WTC11 (cell line): ENCODE data around the gene SRR. TPM values are rescaled to one million over a fixed set of nuclear protein-coding genes. Genes with fewer than 3 reads are reported as not detected.

Experiments used
- ATAC-seq: fragments of 200-7000 bp; cut with Tn5 transposase; 2 replicates; pipeline ENCODE4 v1.10.0; 2021; ENCODE audit warnings: mild to moderate bottlenecking, moderate library complexity
- CTCF ChIA-PET: fragments of 300-600 bp; sonication (Branson Sonifier 250); formaldehyde crosslinking; loops from one replicate; lab custom pipeline; 2021; ENCODE audit warnings: antibody characterized with exemption; lab: Charles Lee
- POLR2A ChIA-PET: fragments of 350-600 bp; sonication (Branson Sonifier 250); formaldehyde crosslinking; loops from one replicate; lab custom pipeline; 2021; ENCODE audit warnings: antibody characterized with exemption; lab: Charles Lee
- DNase-seq: peaks from one replicate; pipeline ENCODE4 v3.0.0; 2021; ENCODE audit warnings: low spot score
- H3K27ac Mint-ChIP-seq: 2 replicates; pipeline ENCODE4 v1.8.0; 2021; ENCODE audit warnings: mixed read lengths
- H3K27me3 Mint-ChIP-seq: 2 replicates; pipeline ENCODE4 v1.8.0; 2021; ENCODE audit warnings: low read depth, mild to moderate bottlenecking, moderate library complexity, mixed read lengths
- H3K36me3 Mint-ChIP-seq: 2 replicates; pipeline ENCODE4 v1.8.0; 2021; ENCODE audit warnings: mixed read lengths
- H3K4me1 Mint-ChIP-seq: 2 replicates; pipeline ENCODE4 v1.8.0; 2022; ENCODE audit warnings: mixed read lengths
- H3K4me3 Mint-ChIP-seq: 2 replicates; pipeline ENCODE4 v1.8.0; 2021; ENCODE audit warnings: mild to moderate bottlenecking, moderate library complexity, mixed read lengths
- H3K9me3 Mint-ChIP-seq: 2 replicates; pipeline ENCODE4 v1.8.0; 2021; ENCODE audit warnings: mixed read lengths
- CBFB ChIP-seq: sonication (generic); formaldehyde crosslinking; IDR thresholded peaks from 2 replicates; pipeline ENCODE4 v1.8.1; 2022; ENCODE audit warnings: mild to moderate bottlenecking, low read depth, missing genetic modification reagents
- CREM ChIP-seq: sonication (generic); formaldehyde crosslinking; IDR thresholded peaks from 2 replicates; pipeline ENCODE4 v1.8.1; 2022; ENCODE audit warnings: mild to moderate bottlenecking, missing genetic modification reagents, moderate library complexity
- CTCF ChIP-seq: fragments of 200-600 bp; IDR thresholded peaks from 2 replicates; pipeline ENCODE4 v1.8.0; 2022; ENCODE audit warnings: antibody characterized with exemption
- ELF4 ChIP-seq: sonication (generic); formaldehyde crosslinking; IDR thresholded peaks from 2 replicates; pipeline ENCODE4 v1.8.1; 2022; ENCODE audit warnings: low read depth, mild to moderate bottlenecking, moderate library complexity, missing genetic modification reagents
- ETV6 ChIP-seq: sonication (generic); formaldehyde crosslinking; IDR thresholded peaks from 2 replicates; pipeline ENCODE4 v1.8.1; 2022; ENCODE audit warnings: mild to moderate bottlenecking, missing genetic modification reagents
- FOXK1 ChIP-seq: sonication (generic); formaldehyde crosslinking; IDR thresholded peaks from 2 replicates; pipeline ENCODE4 v1.8.0; 2022; ENCODE audit warnings: mild to moderate bottlenecking, moderate library complexity, missing genetic modification reagents
- GABPB1 ChIP-seq: sonication (generic); formaldehyde crosslinking; IDR thresholded peaks from 2 replicates; pipeline ENCODE4 v1.8.1; 2023; ENCODE audit warnings: mild to moderate bottlenecking, missing genetic modification reagents
- GTF2I ChIP-seq: fragments of 250-450 bp; sonication (Bioruptor Pico); conservative IDR thresholded peaks from 2 replicates; pipeline ENCODE4 v1.4.0; 2021; ENCODE audit warnings: mild to moderate bottlenecking
- HMGA2 ChIP-seq: fragments of 250-450 bp; sonication (Bioruptor Pico); IDR thresholded peaks from 2 replicates; pipeline ENCODE4 v1.4.0; 2021; ENCODE audit warnings: mild to moderate bottlenecking, moderate library complexity
- IRF1 ChIP-seq: sonication (generic); formaldehyde crosslinking; IDR thresholded peaks from 2 replicates; pipeline ENCODE4 v1.8.0; 2023; ENCODE audit warnings: missing genetic modification reagents
- IRF2 ChIP-seq: sonication (generic); formaldehyde crosslinking; IDR thresholded peaks from 2 replicates; pipeline ENCODE4 v1.8.0; 2022; ENCODE audit warnings: low read depth, missing genetic modification reagents, borderline replicate concordance
- JUN ChIP-seq: sonication (generic); formaldehyde crosslinking; IDR thresholded peaks from 2 replicates; pipeline ENCODE4 v1.8.0; 2023; ENCODE audit warnings: mild to moderate bottlenecking, missing genetic modification reagents
- NFYB ChIP-seq: sonication (generic); formaldehyde crosslinking; conservative IDR thresholded peaks from 2 replicates; pipeline ENCODE4 v1.8.0; 2022; ENCODE audit warnings: low read depth, missing genetic modification reagents
- RORB ChIP-seq: fragments of 250-450 bp; sonication (Bioruptor Pico); IDR thresholded peaks from 2 replicates; pipeline ENCODE4 v1.9.0; 2021; ENCODE audit warnings: mild to moderate bottlenecking
- STAT6 ChIP-seq: sonication (generic); formaldehyde crosslinking; conservative IDR thresholded peaks from 2 replicates; pipeline ENCODE4 v1.8.1; 2023; ENCODE audit warnings: mild to moderate bottlenecking, low read depth, missing genetic modification reagents, moderate library complexity
- TEAD4 ChIP-seq: sonication (generic); formaldehyde crosslinking; IDR thresholded peaks from 2 replicates; pipeline ENCODE4 v1.8.0; 2022; ENCODE audit warnings: mild to moderate bottlenecking, missing genetic modification reagents
- TP53 ChIP-seq: sonication (generic); formaldehyde crosslinking; IDR thresholded peaks from 2 replicates; pipeline ENCODE4 v1.8.1; 2023; ENCODE audit warnings: mild to moderate bottlenecking, missing genetic modification reagents
- ZBTB21 ChIP-seq: sonication (generic); formaldehyde crosslinking; IDR thresholded peaks from 2 replicates; pipeline ENCODE4 v1.8.1; 2023; ENCODE audit warnings: mild to moderate bottlenecking, missing genetic modification reagents, borderline replicate concordance
- ZBTB43 ChIP-seq: sonication (generic); formaldehyde crosslinking; IDR thresholded peaks from 2 replicates; pipeline ENCODE4 v1.8.1; 2023; ENCODE audit warnings: mild to moderate bottlenecking, missing genetic modification reagents
- ZNF416 ChIP-seq: fragments of 250-450 bp; sonication (Bioruptor Pico); IDR thresholded peaks from 2 replicates; pipeline ENCODE4 v1.9.0; 2021; ENCODE audit warnings: mild to moderate bottlenecking, inconsistent platforms
- ZSCAN18 ChIP-seq: fragments of 250-450 bp; sonication (Bioruptor Pico); IDR thresholded peaks from 2 replicates; pipeline ENCODE4 v2.1.2; 2022; ENCODE audit warnings: mild to moderate bottlenecking, moderate library complexity
- total RNA-seq: library from RNA; stranded (reverse); gene quantifications from 3 replicates; pipeline ENCODE4 v1.2.3, GENCODE V29; 2021
- TF ChIP-seq, protein P1 (sequence below): sonication (generic); formaldehyde crosslinking; IDR thresholded peaks from 2 replicates; pipeline ENCODE4 v1.8.1; 2023; ENCODE audit warnings: mild to moderate bottlenecking, missing genetic modification reagents, moderate library complexity

The SRR gene
- total RNA-seq, 1 experiment from 2014 or later = 5.1 TPM

- H3K36me3 Mint-ChIP-seq = peaks cover 10% of the 10 kb centered on the region; the same call in 1 of the 2 replicates
- H3K27me3 Mint-ChIP-seq = no peaks in the 10 kb centered on the region
- TF ChIP-seq ZNF416 (CRISPR knock-in tag) = no peak
- TF ChIP-seq HMGA2 (CRISPR knock-in tag) = no peak
- TF ChIP-seq TEAD4 = no peak
- TF ChIP-seq ZSCAN18 (CRISPR knock-in tag) = no peak
- TF ChIP-seq, protein P1, sequence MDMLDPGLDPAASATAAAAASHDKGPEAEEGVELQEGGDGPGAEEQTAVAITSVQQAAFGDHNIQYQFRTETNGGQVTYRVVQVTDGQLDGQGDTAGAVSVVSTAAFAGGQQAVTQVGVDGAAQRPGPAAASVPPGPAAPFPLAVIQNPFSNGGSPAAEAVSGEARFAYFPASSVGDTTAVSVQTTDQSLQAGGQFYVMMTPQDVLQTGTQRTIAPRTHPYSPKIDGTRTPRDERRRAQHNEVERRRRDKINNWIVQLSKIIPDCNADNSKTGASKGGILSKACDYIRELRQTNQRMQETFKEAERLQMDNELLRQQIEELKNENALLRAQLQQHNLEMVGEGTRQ (CRISPR knock-in tag) = no peak
- TF ChIP-seq CREM = no peak
- no peak for TF ChIP-seq RORB (CRISPR knock-in tag)
- no peak for TF ChIP-seq STAT6
- no peak for TF ChIP-seq CTCF
- TF ChIP-seq ZBTB21 (CRISPR knock-in tag) = no peak
- no peak for TF ChIP-seq IRF2 (CRISPR knock-in tag)
- H3K9me3 Mint-ChIP-seq = no peaks in the 10 kb centered on the region
- peak overlapping the region; percentile 16; the same call in 1 of the 2 replicates for H3K27ac Mint-ChIP-seq
- ATAC-seq (no peak), DNase-seq (no peak)
- H3K4me1 Mint-ChIP-seq = no peaks in the 10 kb centered on the region
- no peak overlapping the region for H3K4me3 Mint-ChIP-seq
- ChIA-PET CTCF (interaction anchor here (1.0 to 2.3 kb wide), 2 partner anchors 15 to 208 kb away, joined by 3 to 6 read pairs; no protein-coding TSS in a partner anchor), POLR2A (no interaction called here)
Measured at GRCh38 chr17:2266045-2266864, 37.5 kb upstream of the SRR start.

DNA sequence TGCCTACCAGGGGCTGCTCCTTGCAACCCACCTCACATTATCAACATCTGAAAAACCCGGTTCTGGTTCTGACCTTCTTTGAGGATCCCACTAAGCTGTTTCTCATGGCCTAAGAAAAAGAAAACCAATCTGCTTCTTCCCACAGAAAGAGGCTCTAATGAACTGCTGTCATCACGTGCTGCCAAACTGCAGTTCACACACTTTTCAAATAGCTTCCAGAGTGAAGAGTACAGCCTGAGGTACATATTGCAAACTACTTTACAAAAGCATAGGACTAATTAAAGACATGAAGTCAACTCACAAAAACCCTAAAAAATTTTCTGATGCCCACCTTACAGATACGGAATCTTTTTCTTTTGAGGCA lies 36.9 kb upstream of the SRR start:
- ChIA-PET CTCF (interaction anchor here (1.0 kb wide), 1 partner anchor 14 kb away, joined by 3 read pairs; no protein-coding TSS in a partner anchor), POLR2A (no interaction called here)
- Mint-ChIP-seq H3K4me1 (no peaks in the 10 kb centered on the region), H3K36me3 (peaks cover 7% of the 10 kb centered on the region; the same call in 1 of the 2 replicates), H3K4me3 (no peak overlapping the region), H3K9me3 (no peaks in the 10 kb centered on the region), H3K27ac (peak overlapping the region; percentile 16; the same call in 1 of the 2 replicates), H3K27me3 (no peaks in the 10 kb centered on the region)
- TF ChIP-seq HMGA2 (CRISPR knock-in tag) (no peak), GABPB1 (CRISPR knock-in tag) (no peak), TP53 (no peak), FOXK1 (no peak), CBFB (CRISPR knock-in tag) (no peak)
- no peak for DNase-seq
- ATAC-seq = no peak

DNA sequence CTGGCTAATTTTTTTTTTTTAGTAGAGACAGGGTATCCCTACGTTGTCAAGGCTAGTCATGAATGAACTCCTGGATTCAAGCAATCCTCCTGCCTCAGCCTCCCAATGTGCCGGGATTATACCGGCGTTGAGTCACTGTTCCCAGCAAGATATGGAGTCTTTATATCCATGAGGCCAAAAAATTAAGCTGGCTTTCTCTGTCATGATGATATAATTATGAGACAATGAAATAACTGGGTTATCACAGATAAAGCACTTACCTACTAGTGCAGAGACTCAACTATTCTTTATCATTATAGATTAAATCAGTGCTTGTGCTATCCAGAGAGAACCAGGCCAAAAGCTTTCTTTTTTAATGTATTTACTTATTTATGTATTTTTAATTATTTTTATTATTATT lies 36.4 kb upstream of the SRR start:
- no peak for DNase-seq
- TF ChIP-seq HMGA2 (CRISPR knock-in tag) (no peak), IRF1 (no peak), ELF4 (CRISPR knock-in tag) (no peak), GTF2I (no peak), JUN (CRISPR knock-in tag) (no peak), ETV6 (CRISPR knock-in tag) (no peak), TEAD4 (no peak), NFYB (CRISPR knock-in tag) (no peak), ZBTB43 (CRISPR knock-in tag) (no peak)
- ChIA-PET POLR2A (no interaction called here), CTCF (no interaction called here)
- Mint-ChIP-seq H3K27ac (no peak overlapping the region), H3K4me1 (no peaks in the 10 kb centered on the region), H3K4me3 (no peak overlapping the region), H3K9me3 (no peaks in the 10 kb centered on the region), H3K36me3 (peaks cover 10% of the 10 kb centered on the region; the same call in 1 of the 2 replicates), H3K27me3 (no peaks in the 10 kb centered on the region)
- ATAC-seq = no peak
